Hematopoietic multipotent progenitor cell treated with erythropoietin and hydrocortisone succinate and interleukin-3 and kit ligand, for 8 days (in vitro differentiated cells): Measurements from ENCODE around the gene DDX43.
"Not testable (repeated sequence)": the region's sequence is repeated elsewhere in the genome, so short reads cannot be mapped to it uniquely, and the experiment has no call there.

Experiments
- DNase-seq: peaks from one replicate; pipeline ENCODE4 v3.0.0-alpha.2; 2015

The DDX43 gene

DNA sequence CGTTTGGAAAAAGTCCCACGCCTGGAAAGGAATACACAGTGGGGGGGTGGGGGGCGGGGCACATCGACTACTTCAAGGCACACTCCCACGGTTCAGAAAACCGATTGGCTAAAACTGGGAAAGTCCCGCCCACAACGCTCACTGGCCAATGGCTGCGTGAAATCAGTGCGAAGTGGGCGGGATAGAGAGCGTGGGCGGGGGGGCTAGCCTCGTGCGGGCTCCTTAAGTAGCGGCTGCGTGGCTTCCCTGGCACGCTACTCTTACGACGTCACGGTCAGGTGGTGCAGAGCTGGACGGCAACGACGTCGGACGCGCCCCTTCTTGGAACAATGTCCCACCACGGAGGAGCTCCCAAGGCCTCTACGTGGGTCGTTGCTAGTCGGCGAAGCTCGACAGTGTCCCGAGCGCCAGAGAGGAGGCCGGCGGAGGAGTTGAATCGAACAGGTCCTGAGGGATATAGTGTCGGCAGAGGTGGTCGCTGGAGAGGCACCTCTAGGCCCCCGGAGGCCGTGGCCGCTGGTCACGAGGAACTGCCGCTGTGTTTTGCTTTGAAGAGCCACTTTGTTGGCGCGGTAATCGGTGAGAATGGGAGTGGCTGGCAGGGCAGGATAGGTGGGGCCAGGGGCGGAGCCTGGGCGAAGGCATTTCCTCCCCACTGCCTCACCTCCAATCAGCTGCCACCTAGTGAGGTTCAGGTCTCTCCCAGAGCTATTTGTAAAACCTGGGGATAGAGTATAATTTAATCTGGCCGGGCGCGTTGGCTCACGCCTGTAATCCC, at the start of gene DDX43:
Gene DDX43, plus strand, starts transcription at position 252 of the 778 bp plus-strand sequence. Its CDS starts 78 bp downstream, at position 330.
- DNase-seq: peak; percentile 52

DNA sequence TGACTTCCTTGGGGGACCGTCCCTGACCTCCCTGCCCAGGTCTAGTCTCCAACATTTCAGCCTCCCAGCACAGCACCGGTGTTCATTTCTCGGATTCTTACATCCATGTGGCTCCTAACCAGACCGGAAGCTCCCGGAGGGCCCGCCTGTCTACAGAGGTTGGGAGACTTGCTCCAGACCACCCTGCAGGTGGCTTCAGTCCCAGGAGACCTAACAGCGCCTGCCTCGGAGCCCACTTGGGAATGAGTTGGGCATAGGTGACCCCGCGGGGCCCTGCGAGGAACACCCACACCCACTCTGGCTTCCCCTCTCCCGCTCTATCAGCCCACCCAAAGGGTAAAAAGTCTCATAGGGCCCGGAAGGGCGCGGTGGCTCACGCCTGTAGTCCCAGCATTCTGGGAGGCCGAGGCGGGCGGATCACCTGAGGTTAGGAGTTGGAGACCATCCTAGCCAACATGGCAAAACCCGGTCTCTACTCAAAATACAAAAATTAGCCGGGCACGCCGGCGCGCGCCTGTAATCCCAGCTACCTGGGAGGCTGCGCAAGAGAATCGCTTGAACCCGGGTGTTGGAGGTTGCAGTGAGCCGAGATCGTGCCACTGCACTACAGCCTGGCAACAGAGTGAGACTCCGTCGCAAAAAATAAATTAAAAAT, 46.0 kb upstream of the DDX43 start:
- DNase-seq: no peak

DNA sequence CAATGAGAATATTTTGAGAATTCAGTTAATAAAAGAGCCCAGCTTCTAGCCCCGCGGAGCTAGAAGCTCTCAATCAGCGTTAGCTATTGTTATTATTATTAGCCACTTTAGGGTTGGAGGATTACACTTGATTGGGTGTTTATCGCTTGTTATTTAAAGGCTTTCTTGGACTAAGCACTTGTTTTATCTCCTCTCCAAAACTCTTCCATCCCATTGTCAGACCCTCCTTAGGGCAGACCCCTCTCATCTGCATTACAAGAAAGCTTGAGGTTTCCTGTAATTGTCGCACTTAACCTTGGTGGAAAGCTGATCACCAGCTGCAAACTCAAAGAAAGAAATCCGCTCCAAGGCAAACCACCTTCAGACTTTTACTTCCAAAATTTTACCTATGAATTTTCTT, 45.3 kb upstream of the DDX43 start:
- no peak for DNase-seq

DNA sequence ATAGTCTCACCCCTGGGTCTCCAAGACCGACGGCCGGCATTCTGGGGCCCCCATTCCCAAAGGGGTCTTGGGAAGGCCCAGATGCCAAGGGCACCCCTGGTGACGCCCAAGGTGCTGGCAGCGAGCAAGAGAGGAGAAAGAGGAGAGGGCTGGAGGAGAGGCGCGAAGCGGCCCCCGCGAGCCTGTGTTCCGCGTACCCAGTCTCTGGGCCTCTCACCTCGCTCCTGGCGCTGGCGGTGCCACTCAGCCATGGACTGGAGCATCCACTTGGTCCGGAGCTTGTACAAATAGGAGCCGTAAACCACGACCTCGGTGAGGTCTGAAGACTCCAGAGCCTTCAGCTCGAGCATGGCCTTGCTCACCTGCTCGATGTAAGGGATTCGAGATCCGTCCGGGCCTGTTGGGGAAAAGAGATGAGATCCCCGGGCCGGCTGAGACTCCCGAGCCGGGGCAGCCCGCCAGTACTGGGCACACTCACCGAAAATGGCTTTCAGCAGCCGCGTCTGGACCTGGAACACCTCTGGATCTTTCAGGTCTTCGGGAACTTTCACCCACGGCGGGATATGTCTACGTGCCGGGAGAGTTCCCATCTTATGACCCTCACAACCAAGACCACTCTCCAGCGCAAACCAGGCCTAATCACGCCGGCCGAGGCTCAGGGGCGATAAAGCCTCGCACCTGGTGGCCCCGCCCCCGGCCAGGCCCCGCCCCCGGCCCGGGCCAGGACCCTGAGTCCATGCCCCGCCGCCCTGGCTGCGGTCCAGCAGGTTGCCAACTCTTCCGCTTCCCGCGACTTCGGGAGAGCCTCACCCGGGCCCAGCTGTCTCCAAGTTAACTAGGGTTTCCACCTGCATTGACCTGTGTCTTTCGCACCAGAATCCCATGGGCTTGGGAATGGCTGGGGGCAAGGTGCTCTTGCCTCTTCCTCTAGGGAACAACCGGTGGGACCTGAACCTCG, 40.7 kb upstream of the DDX43 start, which contains the start of gene DPPA5:
Gene DPPA5, minus strand, starts transcription at position 641 of the 958 bp plus-strand sequence. Its CDS starts 51 bp downstream, at position 590.
- no peak for DNase-seq

DNA sequence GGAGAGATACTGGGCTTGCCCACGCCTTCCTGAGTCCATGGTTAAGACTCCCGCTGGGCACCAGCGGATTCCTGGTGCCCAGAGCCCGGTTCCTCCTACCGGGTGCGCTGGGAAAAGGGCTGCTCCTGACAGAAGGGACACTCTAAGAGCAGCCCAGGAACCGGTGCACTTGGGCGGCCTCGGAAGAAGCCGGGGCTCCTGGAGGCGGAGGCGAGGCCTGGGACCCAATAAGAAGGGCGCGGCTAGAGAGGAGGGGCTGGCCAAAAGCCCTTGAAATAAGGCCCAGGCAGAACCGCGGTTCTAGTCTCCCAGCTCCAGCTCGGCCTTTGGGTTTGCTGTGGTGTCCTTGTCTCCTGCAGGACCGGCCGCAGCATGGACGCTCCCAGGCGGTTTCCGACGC, 32.3 kb upstream of the DDX43 start, which contains the start of gene KHDC3L:
Gene KHDC3L, plus strand, starts transcription at position 301 of the 400 bp plus-strand sequence. Its CDS starts 72 bp downstream, at position 373.
- DNase-seq: no peak

DNA sequence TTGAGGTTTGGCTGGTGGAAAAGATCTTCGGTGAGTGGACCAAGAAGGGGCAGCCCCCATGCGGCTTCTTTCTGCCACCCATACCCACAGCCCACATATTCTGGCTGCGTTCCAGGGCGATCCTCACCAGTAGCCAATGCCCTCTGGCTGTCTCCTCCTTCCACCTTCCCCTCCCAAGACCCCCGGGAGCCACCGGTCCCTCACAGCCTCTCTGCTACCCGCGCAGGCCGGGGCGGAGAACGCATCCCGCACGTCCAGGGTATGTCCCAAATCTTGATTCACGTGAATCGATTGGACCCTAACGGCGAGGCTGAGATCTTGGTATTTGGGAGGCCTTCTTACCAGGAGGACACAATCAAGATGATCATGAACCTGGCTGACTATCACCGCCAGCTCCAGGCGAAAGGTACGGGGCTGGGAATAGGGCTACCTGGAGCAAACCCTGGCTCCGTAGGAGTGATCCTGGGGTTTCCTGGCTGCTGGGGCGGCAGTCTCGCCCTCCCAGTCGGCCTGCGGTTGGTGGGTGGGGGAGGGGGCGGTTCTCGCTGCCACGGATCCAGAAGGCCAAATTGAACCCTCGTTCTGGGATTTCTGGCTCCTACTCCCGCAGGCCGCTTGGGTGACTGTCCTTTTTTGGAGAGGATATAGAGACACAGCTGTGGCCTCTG, 31.6 kb upstream of the DDX43 start:
- no peak for DNase-seq

DNA sequence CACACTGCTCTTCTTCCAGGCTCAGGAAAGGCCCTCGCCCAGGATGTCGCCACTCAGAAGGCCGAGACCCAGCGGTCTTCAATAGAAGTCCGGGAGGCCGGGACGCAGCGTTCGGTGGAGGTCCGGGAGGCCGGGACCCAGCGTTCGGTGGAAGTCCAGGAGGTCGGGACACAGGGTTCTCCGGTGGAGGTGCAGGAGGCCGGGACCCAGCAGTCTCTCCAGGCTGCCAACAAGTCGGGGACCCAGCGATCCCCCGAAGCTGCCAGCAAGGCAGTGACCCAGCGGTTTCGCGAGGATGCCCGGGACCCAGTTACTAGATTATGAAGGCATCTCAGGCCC, 31.1 kb upstream of the DDX43 start:
- DNase-seq: no peak

DNA sequence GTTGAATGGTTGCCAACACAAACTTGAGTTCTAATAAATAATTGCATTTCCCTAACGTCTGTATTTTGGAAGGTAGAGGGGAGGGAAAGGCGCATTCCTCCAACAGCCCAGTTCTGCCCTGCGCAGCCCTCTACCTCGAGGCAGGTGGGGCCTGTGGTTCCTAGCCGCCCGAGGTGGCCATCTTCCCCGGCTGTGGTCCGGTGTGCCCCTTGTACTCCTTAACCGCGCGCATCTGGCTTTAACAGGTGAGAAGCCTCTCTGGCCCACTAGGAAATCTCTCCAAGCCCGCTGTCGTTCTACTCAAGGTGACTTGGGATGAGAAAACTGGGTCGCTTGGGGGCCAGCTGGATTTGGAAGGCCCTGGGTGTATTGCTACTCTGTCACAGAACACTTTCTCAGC, 30.5 kb upstream of the DDX43 start:
- DNase-seq: no peak

DNA sequence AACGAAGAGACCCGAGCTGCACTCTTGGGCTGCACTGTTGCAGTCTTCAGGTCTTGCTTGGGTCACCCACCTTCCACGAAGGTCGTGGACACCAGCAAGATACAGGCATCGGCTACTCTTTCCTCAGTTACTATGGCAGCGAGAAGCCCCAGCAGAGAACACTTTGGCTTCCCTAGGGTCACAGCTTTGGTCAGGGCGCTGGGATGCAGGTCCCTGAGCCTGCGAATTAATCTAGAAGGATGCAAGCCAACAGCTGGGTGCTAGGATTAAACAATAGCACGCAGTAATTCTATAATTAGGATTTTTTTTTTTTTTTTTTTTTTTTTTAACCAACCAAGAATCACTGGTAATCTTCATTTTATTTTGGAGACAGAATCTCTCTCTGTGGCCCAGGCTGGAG, 30.1 kb upstream of the DDX43 start:
- DNase-seq: no peak

DNA sequence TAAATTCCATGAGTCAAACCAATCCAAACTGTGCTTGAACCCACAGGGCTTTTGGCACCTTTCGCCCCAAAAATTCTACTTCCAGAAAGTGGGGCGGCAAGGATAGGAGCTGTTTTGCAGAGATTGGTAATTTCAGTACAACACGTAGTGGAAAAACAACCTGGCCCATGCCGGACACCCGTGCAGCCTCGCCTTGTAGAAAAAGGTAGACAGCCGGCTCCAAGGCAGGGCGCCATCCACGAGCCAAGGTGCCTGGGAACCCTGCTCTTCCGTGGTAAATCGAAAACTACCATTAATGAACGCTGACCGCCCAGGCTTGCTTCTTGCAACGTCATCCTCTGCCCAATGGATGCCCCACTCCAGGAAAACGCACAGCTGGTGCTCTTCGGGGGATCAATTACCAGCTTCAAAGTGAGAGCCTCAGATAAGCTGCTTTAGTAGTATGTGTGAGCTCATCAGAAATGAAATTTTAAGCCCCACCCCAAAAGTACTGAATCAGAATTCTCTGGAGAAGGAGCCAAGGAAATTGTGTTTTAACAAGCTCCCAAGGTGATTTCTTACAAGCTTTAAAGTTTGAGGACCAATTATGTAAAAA, 26.8 kb upstream of the DDX43 start:
- DNase-seq: no peak

DNA sequence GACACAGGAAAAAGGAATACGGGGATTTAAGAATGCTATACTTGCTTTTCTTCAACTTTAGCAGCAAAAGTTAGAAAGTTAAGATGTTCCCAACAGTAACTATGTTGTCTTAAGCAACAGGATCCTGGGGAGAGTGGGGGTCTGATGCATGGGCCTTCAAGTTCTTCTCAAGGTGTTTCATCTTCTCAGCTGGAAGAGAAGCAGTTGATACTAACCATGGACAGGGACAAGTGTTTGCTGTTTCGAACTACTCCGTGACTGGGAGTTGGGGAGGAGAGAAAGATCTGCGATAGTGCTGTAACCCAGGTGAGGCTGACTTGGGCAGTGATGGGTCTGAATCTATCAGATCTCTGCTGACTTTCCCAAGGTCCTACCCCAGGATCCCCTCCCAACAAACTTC, 26.0 kb upstream of the DDX43 start:
- DNase-seq: no peak

DNA sequence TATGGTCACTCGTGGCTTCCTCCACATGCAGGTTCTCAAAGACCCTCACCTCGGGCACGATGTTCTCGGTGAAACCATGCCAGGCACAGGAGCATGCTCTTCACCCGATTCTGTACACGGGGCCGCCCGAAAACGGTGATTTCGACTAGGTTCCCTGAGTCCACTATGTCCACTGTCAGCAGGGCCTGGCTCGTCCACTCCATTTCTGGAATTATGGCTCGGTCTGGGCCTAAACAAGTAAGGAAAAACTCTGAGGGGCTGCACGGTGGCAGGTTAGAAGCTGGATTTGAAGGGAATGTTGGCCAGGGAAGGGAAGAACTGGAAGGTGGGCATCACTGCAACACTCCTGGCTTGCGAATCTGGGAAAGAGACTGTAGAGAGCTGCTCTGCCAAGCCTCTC, 25.5 kb upstream of the DDX43 start:
- DNase-seq: no peak

DNA sequence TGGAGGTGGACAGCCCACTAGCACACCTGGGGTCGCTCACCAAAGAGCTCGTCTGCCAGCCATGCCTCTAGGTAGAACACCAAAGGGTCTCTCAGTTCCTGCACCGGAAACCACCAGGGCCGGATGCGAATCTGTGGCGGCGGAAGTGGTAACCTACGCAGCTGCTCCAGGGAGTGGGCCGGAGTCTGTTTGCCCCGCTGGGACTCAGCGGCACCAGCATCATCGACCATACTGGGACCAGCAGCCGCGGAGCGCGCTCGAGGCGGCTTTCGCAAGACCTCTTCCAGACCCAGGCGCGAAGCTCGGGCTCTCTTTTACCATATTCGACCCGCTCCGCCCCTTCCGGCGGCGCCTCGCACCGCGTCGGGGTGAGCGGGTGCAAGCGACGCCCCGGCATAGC, 25.1 kb upstream of the DDX43 start, which contains the start of gene OOEP:
Gene OOEP, minus strand, starts transcription at position 335 of the 400 bp plus-strand sequence. Its CDS starts 105 bp downstream, at position 230.
- no peak for DNase-seq

DNA sequence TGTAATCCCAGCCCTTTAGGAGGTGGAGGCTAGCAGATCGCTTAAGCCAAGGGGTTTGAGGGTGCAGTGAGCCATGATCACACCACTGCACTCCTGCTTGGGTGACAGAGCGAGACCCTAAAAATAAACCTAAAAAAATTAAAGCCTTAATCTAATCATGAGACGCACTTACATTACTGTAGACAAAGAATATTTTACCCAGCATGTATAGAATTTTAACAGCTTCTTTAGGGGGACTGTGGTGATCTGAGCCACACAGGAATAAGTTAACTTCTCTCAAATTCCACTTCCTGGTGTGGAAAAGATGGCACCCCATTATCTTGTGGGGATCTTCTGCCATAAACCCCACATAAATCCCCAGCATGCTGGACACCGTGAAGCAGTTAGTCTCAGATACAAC, 22.6 kb upstream of the DDX43 start:
- DNase-seq: no peak

DNA sequence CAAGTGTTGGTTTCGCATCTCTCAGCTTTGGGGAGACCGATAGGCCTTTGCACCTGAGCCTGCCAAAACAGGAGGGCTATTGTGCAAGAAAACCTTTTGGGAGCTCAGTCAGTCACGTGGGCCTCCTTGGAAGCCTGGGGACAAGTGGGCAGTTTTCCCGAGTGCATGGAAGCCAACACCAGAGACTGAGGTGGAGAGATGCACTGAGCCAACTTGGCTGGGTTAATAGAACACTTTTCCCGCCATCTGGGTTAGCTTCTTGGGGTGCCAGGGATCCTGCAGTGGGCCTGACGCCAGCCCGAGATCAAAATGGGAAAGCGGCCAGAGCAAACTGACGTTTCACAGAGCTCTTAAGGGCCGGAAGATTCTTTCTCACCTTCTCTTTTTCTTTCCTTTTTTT, 22.1 kb upstream of the DDX43 start:
- DNase-seq: no peak

DNA sequence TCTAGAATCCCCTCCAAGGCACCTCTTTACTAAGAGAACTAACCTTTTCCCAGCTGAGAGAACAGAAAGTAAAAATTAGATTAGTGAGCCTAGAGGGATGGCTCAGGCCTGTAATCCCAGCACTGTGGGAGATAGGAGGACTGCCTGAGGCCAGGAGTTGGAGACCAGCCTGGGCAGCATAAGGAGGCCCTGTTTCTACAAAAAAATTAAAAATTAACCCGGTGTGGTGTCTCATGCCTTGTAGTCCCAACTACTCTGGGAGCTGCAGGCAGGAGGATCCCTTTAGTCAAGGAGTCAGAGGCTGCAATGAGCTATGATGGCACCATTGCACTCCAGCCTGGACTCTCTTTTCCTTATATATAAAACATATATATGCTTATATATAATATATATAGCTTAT, 19.4 kb upstream of the DDX43 start:
- no peak for DNase-seq

DNA sequence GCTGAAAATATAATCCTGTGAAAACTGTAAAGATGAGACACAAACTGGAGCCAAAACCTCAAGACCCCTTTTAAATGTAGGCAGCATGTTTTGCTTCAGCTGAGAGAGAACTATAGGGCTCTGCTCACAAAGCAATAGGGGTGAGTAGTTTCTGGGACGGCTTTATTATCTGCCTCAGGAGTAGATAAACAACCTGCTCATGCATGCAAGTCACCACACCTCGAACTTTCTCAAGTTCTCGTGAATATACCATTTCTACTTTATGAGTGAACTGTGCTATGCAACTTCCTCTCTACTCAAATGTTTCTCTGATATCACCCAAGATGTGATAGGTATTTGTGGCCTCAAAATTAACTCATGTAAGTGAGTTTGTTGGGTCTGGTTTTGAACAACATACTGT, 17.4 kb upstream of the DDX43 start:
- DNase-seq: no peak

DNA sequence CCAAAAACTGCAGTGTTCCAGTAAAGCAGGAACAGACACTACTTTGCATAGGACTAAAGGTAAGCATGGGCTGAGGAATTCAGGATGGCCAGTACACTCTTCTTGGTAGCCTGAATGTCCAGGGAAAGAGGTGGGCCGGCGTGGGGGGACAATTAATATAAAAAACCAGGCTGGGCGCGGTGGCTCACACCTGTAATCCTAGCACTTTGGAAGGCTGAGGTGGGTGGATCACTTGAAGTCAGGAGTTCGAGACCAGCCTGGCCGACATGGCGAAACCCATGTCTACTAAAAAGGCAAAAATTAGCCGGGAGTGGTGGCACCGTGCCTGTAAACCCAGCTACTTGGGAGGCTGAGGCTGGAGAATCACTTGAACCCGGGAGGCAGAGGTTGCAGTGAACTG, 13.1 kb upstream of the DDX43 start:
- DNase-seq: not testable (repeated sequence)

DNA sequence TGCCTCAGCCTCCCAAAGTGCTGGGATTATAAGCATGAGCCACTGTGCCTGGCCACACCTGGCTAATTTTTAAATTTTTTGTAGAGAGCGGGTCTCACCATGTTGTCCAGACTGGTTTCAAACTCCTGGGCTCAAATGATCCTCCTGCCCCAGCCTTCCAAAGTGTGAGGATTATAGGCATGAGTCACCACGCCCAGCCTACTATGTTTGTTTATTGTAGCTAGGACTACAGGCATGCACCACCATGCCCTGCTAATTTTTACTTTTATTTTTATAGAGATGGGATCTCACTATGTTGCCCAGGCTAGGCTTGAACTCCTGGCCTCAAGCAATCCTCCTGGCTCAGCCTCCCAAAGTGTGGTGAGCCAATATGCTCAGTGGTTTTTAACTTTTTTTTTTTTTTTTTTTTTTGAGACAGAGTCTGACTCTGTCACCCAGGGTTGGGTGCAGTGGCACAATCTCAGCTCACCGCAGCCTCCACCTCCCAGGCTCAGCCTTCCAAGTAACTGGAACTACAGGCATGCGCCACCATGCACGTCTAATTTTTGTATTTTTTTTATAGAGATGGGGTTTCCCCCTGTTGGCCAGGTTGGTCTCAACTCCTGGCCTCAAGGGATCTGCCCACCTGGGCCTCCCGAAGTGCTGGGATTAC, 12.0 kb upstream of the DDX43 start:
- DNase-seq: no peak

DNA sequence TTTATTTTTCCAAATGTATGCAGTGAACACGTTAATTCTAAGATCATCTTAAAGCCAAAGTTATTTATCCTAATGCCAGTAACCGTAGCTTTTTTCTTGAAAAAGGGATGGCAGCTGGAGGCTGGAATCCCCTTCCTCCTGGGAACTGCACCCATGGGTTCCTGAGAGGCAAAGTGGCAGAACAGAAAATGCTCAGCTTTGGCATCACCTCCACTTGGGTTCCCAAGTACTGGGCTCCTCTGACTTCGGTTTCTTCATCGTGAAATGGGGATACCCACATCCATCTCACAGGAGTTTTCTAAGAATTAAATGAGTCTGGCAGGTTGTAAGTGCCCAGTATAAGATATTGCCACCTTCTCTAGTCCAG, 6.2 kb upstream of the DDX43 start:
- DNase-seq: no peak

DNA sequence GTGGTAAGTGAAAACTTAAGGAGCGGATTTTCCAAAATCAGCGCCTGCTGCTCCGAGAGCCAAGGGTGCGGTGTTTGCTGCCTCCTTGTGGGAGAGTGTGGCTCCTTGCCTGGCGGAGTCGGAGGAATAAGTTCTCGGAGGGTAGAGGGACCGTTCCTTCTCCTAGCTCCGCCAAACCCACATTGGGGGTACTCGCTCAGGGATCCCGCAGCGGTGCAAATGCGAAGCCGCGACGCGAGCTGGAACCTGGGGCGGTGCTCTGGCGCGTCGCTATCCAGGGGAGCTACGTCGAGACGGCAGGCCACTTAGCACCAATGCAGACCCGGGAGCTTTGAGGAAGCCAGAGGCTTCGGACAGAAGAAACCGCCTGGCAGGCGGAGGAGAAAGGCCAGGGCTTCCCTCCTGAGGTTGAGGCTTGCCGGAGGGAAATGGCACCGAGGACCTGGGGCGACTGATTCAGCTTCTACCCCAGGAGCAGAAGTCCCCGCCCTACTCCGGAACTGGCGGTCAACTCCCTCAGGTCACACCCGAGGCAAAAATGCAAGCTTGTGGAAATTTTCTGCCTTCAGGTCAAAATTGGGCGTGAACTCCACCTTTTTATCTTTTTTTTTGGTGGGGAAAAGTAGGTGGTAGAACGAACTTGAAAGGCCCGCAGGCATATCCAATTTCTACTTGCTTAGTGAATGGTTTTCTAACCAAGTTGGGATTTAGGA, 5.7 kb upstream of the DDX43 start:
- peak; percentile 79 for DNase-seq
